Measurements from ENCODE around the gene PTPRN2. TPM values are rescaled to one million over a fixed set of nuclear protein-coding genes. Genes with fewer than 3 reads are reported as not detected.

Gene PTPRN2
- total and polyA plus RNA-seq, 2 donors (not counting 3 experiments of a cell fraction or from before 2014, with no cell fraction given): 0.62 to 0.88 TPM

GRCh38 chr7:158019726-158020705, 567.6 kb downstream of the PTPRN2 start:
- CTCF ChIA-PET: no interaction called here
- FAIRE-seq: no peak
- dilution Hi-C loops (cut with MboI; ENCODE audit: extremely low pct_ligation_motif_present, low sequenced_read_pairs): no loop called here

More at GRCh38 chr7:158019726-158020705, 567.6 kb downstream of the PTPRN2 start:
- Histone ChIP-seq H2AFZ (ENCODE audit: low read depth, low read length) (no peak overlapping the region), H3K9ac (replicated peaks; ENCODE audit: extremely low read depth, insufficient read depth, low read length) (no peak overlapping the region), H3K9me3 (replicated peaks; ENCODE audit: control insufficient read depth, insufficient read depth, low read length) (no peaks in the 10 kb centered on the region), H3K27ac (ENCODE audit: insufficient read depth, low read depth, low read length) (no peak overlapping the region), H3K9me1 (replicated peaks; ENCODE audit: control insufficient read depth, extremely low read depth, insufficient read depth, low read length) (no peaks in the 10 kb centered on the region), H3K4me1 (ENCODE audit: control insufficient read depth, extremely low read depth, insufficient read depth, low read length) (no peaks in the 10 kb centered on the region), H3K4me3 (replicated peaks in 1 of 3; ENCODE audit: insufficient read depth in 1 of 3, low read depth in 1 of 3, low read length in 3 of 3) (no peak overlapping the region), H3K27me3 (ENCODE audit: control insufficient read depth in 2 of 2, insufficient read depth in 2 of 2, low read length in 2 of 2) (no peaks in the 10 kb centered on the region), H3K79me2 (ENCODE audit: control insufficient read depth, insufficient read depth, low read length) (no peaks in the 10 kb centered on the region), H3K36me3 (ENCODE audit: control insufficient read depth in 2 of 2, extremely low read depth in 1 of 2, insufficient read depth in 2 of 2, low read length in 2 of 2) (no peaks in the 10 kb centered on the region), H4K20me1 (replicated peaks; ENCODE audit: control insufficient read depth, extremely low read depth, insufficient read depth, low read length) (no peaks in the 10 kb centered on the region), H3K4me2 (ENCODE audit: insufficient read depth, low read length) (no peak overlapping the region)
- DNase-seq (ENCODE audit: low read depth, low spot score): no peak
- intact Hi-C loops (cut with micrococcal nuclease): no loop called here
- TF ChIP-seq GATA2 (IDR thresholded peaks at IDR 0.05; ENCODE audit: insufficient read depth, insufficient read length, low read depth, low read length) (no peak), FOS (IDR thresholded peaks at IDR 0.05; ENCODE audit: borderline replicate concordance, insufficient read depth, low read length) (no peak), CTCF (IDR thresholded peaks at IDR 0.05; ENCODE audit: extremely low read depth in 1 of 2, insufficient read depth in 1 of 2, low read depth in 1 of 2, low read length in 2 of 2) (no peak), EZH2 (IDR thresholded peaks at IDR 0.05; ENCODE audit: borderline replicate concordance, low read depth, low read length, severe bottlenecking) (no peak), MYC (IDR thresholded peaks at IDR 0.05; ENCODE audit: low read depth, low read length) (no peak), JUN (IDR thresholded peaks at IDR 0.05; ENCODE audit: borderline replicate concordance, insufficient read depth, insufficient read length, low read depth) (no peak), POLR2A (IDR thresholded peaks at IDR 0.05; ENCODE audit: low read depth, low read length) (no peak), POLR2AphosphoS5 (IDR thresholded peaks at IDR 0.05; ENCODE audit: insufficient read depth, low read depth, low read length) (no peak)
- TF ChIP-seq, protein P1, sequence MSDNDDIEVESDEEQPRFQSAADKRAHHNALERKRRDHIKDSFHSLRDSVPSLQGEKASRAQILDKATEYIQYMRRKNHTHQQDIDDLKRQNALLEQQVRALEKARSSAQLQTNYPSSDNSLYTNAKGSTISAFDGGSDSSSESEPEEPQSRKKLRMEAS (IDR thresholded peaks at IDR 0.05; ENCODE audit: insufficient read depth, insufficient read length): no peak
- POLR2A ChIA-PET: no interaction called here
- no TSS peak for BruUV-seq (replicated peaks)

Measured in endothelial cell of umbilical vein (primary cell).